Hematopoietic multipotent progenitor cell treated with erythropoietin and hydrocortisone succinate and interleukin-3 and kit ligand, for 6 days (in vitro differentiated cells): Measurements from ENCODE around the gene SDR9C7.
"Not testable (repeated sequence)": the region's sequence is repeated elsewhere in the genome, so short reads cannot be mapped to it uniquely, and the experiment has no call there.

Experiments used
- DNase-seq: peaks from one replicate; pipeline ENCODE4 v3.0.0-alpha.2; 2015

The SDR9C7 gene

GRCh38 chr12:56933826-56934625 lies at the start of gene SDR9C7:
SDR9C7 (minus strand) TSS chr12:56934408; CDS start chr12:56934261, 147 bp downstream.
- DNase-seq = no peak

GRCh38 chr12:56983386-56983785 lies 49.2 kb upstream of the SDR9C7 start:
- no peak for DNase-seq

- not testable (repeated sequence) for DNase-seq
Observed at GRCh38 chr12:56982578-56983236, 48.5 kb upstream of the SDR9C7 start.

- no peak for DNase-seq
Observed at GRCh38 chr12:56980941-56981530, 46.8 kb upstream of the SDR9C7 start.

- DNase-seq = no peak
Observed at GRCh38 chr12:56980268-56980667, 46.1 kb upstream of the SDR9C7 start.

GRCh38 chr12:56979628-56980027 lies 45.4 kb upstream of the SDR9C7 start:
- no peak for DNase-seq

GRCh38 chr12:56978397-56979138 lies 44.4 kb upstream of the SDR9C7 start:
- no peak for DNase-seq

GRCh38 chr12:56977361-56977760 lies 43.2 kb upstream of the SDR9C7 start:
- DNase-seq = not testable (repeated sequence)

- DNase-seq = not testable (repeated sequence)
Observed at GRCh38 chr12:56974224-56974623, 40.0 kb upstream of the SDR9C7 start.

- peak; percentile 4 for DNase-seq
Observed at GRCh38 chr12:56968910-56969309, 34.7 kb upstream of the SDR9C7 start.

GRCh38 chr12:56965997-56966642 lies 31.9 kb upstream of the SDR9C7 start:
- DNase-seq = not testable (repeated sequence)

GRCh38 chr12:56965124-56965523 lies 30.9 kb upstream of the SDR9C7 start:
- not testable (repeated sequence) for DNase-seq

- not testable (repeated sequence) for DNase-seq
Observed at GRCh38 chr12:56963557-56963956, 29.3 kb upstream of the SDR9C7 start.

GRCh38 chr12:56962247-56962646 lies 28.0 kb upstream of the SDR9C7 start:
- not testable (repeated sequence) for DNase-seq

- no peak for DNase-seq
Observed at GRCh38 chr12:56958422-56958821, 24.2 kb upstream of the SDR9C7 start.

- DNase-seq = no peak
Observed at GRCh38 chr12:56957229-56958052, 23.2 kb upstream of the SDR9C7 start, which contains the start of gene RDH16. RDH16 (minus strand) TSS chr12:56957608; CDS start chr12:56957462, 146 bp downstream.

GRCh38 chr12:56955631-56956256 lies 21.5 kb upstream of the SDR9C7 start:
- no peak for DNase-seq

- no peak for DNase-seq
Observed at GRCh38 chr12:56954958-56955355, 20.7 kb upstream of the SDR9C7 start.

- no peak for DNase-seq
Observed at GRCh38 chr12:56954057-56954957, 20.1 kb upstream of the SDR9C7 start.

GRCh38 chr12:56953314-56953713 lies 19.1 kb upstream of the SDR9C7 start:
- no peak for DNase-seq
